OCI-LY3 (cell line): ENCODE results near the gene SOX9.

ENCODE experiments used
- H2AFZ ChIP-seq: fragments of 200-600, 300-600 bp; shearing (Covaris generic); 2 replicates; pipeline ENCODE4 v1.6.0; 2014; ENCODE audit warnings: antibody characterized with exemption, low read depth, low read length
- H3K27ac ChIP-seq: fragments of 200-600, 300-600 bp; sonication (generic); 2 replicates; pipeline ENCODE4 v1.5.1; 2014; ENCODE audit warnings: mild to moderate bottlenecking, low read length, moderate library complexity, mixed read lengths
- H3K27me3 ChIP-seq: fragments of 200-600, 300-600 bp; sonication (generic); 2 replicates; pipeline ENCODE4 v1.6.1; 2014; ENCODE audit warnings: low read depth, low read length, mixed read lengths
- H3K36me3 ChIP-seq: fragments of 200-600, 300-600 bp; sonication (generic); replicated peaks from 2 replicates; pipeline ENCODE3; 2014; ENCODE audit warnings: low read depth, low read length, mixed read lengths
- H3K4me1 ChIP-seq: fragments of 300-600, 200-600 bp; sonication (generic); 2 replicates; pipeline ENCODE4 v1.6.1; 2014; ENCODE audit warnings: low read length, mixed read lengths
- H3K4me2 ChIP-seq: fragments of 200-600, 300-600 bp; sonication (generic); 2 replicates; pipeline ENCODE4 v1.6.1; 2014; ENCODE audit warnings: low read length, mixed read lengths
- H3K4me3 ChIP-seq: fragments of 300-600, 200-600 bp; sonication (generic); 2 replicates; pipeline ENCODE4 v1.5.1; 2014; ENCODE audit warnings: antibody characterized with exemption, mild to moderate bottlenecking, low read length, moderate library complexity
- H3K79me2 ChIP-seq: fragments of 300-600, 200-600 bp; shearing (Covaris generic); 2 replicates; pipeline ENCODE4 v1.6.1; 2014; ENCODE audit warnings: mild to moderate bottlenecking, low read length, mixed read lengths
- H3K9ac ChIP-seq: fragments of 300-600, 200-600 bp; shearing (Covaris generic); 2 replicates; pipeline ENCODE4 v1.6.0; 2014; ENCODE audit warnings: mild to moderate bottlenecking, low read length, moderate library complexity
- H3K9me3 ChIP-seq: fragments of 200-600, 300-600 bp; shearing (Covaris generic); 2 replicates; pipeline ENCODE4 v1.6.1; 2014; ENCODE audit warnings: low read length, mixed read lengths; ENCODE audit not compliant: insufficient read depth
- H4K20me1 ChIP-seq: fragments of 200-600, 300-600 bp; sonication (generic); 2 replicates; pipeline ENCODE4 v1.6.1; 2016; ENCODE audit warnings: low read length, mixed read lengths; ENCODE audit not compliant: insufficient read depth
- EZH2phosphoT487 ChIP-seq: fragments of 200-600 bp; shearing (Covaris generic); IDR thresholded peaks from 2 replicates; pipeline ENCODE4 v1.6.1; 2018; ENCODE audit warnings: antibody characterized with exemption, mixed run types, low read depth
- TF ChIP-seq, protein P1 (sequence below): fragments of 200-600, 300-600 bp; sonication (generic); IDR thresholded peaks from 2 replicates; pipeline ENCODE4 v1.5.1; 2014; ENCODE audit warnings: antibody characterized with exemption, low read length, low read depth

The SOX9 gene

DNA sequence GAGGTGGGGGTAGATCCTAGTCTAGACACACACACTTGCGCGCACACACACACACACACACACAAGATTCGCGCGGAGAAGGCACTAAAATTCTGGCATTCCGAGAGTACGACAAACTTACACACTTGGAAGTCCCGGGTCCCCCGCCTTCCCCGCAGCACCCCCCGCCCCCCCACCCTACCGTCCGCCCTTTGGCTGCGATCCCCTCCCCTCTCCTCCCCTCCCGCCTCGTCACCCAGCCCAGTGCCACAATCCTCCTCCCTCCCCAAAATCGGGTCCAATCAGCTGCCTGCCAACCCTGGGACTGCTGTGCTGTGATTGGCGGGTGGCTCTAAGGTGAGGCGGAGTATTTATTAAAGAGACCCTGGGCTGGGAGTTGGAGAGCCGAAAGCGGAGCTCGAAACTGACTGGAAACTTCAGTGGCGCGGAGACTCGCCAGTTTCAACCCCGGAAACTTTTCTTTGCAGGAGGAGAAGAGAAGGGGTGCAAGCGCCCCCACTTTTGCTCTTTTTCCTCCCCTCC is at the start of gene SOX9:
SOX9 (plus strand) TSS at position 379 of the 522 bp plus-strand sequence. CDS start 372 bp downstream, outside the sequence.
- Histone ChIP-seq H3K27me3 (no peaks in the 10 kb centered on the region), H3K9me3 (no peaks in the 10 kb centered on the region), H3K79me2 (no peaks in the 10 kb centered on the region), H3K4me1 (no peaks in the 10 kb centered on the region), H2AFZ (no peak within 1 kb of the TSS), H3K4me2 (no peak within 1 kb of the TSS), H4K20me1 (no peaks in the 10 kb centered on the region), H3K36me3 (no peaks in the 10 kb centered on the region), H3K27ac (no peak within 1 kb of the TSS), H3K4me3 (no peak within 1 kb of the TSS), H3K9ac (no peak within 1 kb of the TSS)
- TF ChIP-seq, protein P1, sequence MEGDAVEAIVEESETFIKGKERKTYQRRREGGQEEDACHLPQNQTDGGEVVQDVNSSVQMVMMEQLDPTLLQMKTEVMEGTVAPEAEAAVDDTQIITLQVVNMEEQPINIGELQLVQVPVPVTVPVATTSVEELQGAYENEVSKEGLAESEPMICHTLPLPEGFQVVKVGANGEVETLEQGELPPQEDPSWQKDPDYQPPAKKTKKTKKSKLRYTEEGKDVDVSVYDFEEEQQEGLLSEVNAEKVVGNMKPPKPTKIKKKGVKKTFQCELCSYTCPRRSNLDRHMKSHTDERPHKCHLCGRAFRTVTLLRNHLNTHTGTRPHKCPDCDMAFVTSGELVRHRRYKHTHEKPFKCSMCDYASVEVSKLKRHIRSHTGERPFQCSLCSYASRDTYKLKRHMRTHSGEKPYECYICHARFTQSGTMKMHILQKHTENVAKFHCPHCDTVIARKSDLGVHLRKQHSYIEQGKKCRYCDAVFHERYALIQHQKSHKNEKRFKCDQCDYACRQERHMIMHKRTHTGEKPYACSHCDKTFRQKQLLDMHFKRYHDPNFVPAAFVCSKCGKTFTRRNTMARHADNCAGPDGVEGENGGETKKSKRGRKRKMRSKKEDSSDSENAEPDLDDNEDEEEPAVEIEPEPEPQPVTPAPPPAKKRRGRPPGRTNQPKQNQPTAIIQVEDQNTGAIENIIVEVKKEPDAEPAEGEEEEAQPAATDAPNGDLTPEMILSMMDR: no peak
- TF ChIP-seq EZH2phosphoT487: no peak

DNA sequence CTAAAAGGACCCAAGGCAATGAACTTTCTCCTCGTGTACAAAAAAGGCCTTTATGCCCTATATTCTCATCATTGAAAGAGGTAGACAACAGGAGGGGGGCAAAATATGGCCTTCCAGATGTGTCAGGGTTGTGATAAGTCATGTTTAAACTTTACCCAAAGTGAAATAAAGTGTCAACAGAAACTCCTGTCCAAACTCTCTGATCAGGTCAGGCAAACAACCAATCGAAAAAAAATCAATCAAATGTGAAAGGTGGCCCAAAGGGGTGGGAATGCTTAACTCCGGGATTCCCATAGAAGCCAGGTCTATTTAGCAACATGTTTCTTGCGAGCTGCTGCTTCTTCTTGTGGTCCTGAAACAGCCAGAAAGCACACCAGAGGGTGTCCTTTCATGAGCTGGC is 49.5 kb upstream of the SOX9 start:
- Histone ChIP-seq H3K27ac (no peak overlapping the region), H3K4me1 (no peaks in the 10 kb centered on the region), H3K9ac (no peak overlapping the region), H3K36me3 (no peaks in the 10 kb centered on the region), H3K4me2 (no peak overlapping the region), H3K9me3 (no peaks in the 10 kb centered on the region), H3K79me2 (no peaks in the 10 kb centered on the region), H4K20me1 (no peaks in the 10 kb centered on the region), H2AFZ (no peak overlapping the region), H3K27me3 (no peaks in the 10 kb centered on the region; the same call in 1 of the 2 replicates), H3K4me3 (no peak overlapping the region)
- TF ChIP-seq EZH2phosphoT487: no peak
- TF ChIP-seq, protein P1: no peak

DNA sequence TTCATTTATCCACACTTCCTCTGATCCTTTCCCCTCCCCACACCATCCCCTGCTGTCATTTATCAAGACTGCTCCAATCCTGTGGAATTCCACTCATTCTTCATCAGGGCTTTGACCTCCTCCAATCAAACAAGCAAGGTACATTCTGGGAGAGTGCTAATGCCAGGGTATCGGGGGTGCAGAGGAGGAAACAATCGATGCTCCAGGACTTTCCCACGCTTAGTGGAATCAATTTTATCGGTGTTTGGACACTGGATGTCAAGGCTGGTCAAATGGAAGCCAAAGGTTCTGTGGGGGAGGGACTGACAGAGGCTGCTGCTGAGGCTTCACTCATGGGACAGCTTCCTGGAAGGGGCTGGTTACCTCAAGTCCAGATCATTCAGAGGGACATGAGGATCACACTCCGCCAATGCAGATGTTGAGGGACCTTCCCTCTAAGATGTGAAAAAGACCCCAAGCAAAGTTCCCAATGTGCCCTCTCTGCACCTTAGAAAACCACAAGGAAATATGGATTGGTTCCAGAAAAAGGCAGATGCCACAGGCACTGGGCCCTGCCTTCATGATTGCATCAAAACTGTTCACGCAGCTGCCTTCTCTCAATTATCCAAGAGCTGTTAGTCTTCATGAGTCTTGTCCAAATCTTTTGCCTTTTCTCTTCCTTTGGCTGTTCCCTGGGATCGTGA is 44.7 kb upstream of the SOX9 start:
- no peaks in the 10 kb centered on the region for H3K36me3 ChIP-seq
- no peak overlapping the region for H3K4me2 ChIP-seq
- no peak overlapping the region for H3K4me3 ChIP-seq
- no peak overlapping the region for H3K27ac ChIP-seq
- no peak overlapping the region for H3K9ac ChIP-seq
- TF ChIP-seq, protein P1: no peak
- no peak for TF ChIP-seq EZH2phosphoT487
- H3K9me3 ChIP-seq: no peaks in the 10 kb centered on the region
- H3K4me1 ChIP-seq: no peaks in the 10 kb centered on the region
- H4K20me1 ChIP-seq: no peaks in the 10 kb centered on the region
- no peaks in the 10 kb centered on the region for H3K79me2 ChIP-seq
- H2AFZ ChIP-seq: no peak overlapping the region
- H3K27me3 ChIP-seq: no peaks in the 10 kb centered on the region; the same call in none of the 2 replicates

DNA sequence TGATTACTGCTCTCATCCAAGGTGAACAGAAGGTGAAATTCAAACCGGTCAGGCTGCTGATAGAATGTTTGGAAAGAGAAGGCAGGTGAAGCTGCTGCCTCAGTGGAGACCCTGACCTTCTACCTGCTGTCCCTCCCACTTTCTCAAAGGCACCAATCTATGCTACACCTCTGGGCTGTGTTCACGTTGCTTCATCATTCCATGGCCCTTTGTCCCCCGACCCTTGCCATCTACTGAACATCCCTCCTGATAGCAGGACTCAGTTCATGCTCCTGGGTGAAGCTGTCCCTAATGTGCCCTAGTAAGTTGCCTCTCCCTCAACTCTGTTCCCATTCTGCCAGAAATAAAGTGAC is 44.2 kb upstream of the SOX9 start:
- Histone ChIP-seq H3K4me3 (no peak overlapping the region), H3K9ac (no peak overlapping the region), H3K4me2 (no peak overlapping the region), H3K36me3 (no peaks in the 10 kb centered on the region), H3K9me3 (no peaks in the 10 kb centered on the region), H3K4me1 (no peaks in the 10 kb centered on the region), H3K27ac (no peak overlapping the region), H3K79me2 (no peaks in the 10 kb centered on the region), H4K20me1 (no peaks in the 10 kb centered on the region), H3K27me3 (no peaks in the 10 kb centered on the region; the same call in none of the 2 replicates), H2AFZ (no peak overlapping the region)
- TF ChIP-seq, protein P1: no peak
- TF ChIP-seq EZH2phosphoT487: no peak
